ENCODE data around the gene TNS3. TPM values are rescaled to one million over a fixed set of nuclear protein-coding genes. Genes with fewer than 3 reads are reported as not detected.
A peak's percentile ranks its signal among the peaks of the same experiment; 100 is the strongest.

Gene TNS3
- total RNA-seq, 1 donor from 2014 or later: 89.8 TPM

DNA sequence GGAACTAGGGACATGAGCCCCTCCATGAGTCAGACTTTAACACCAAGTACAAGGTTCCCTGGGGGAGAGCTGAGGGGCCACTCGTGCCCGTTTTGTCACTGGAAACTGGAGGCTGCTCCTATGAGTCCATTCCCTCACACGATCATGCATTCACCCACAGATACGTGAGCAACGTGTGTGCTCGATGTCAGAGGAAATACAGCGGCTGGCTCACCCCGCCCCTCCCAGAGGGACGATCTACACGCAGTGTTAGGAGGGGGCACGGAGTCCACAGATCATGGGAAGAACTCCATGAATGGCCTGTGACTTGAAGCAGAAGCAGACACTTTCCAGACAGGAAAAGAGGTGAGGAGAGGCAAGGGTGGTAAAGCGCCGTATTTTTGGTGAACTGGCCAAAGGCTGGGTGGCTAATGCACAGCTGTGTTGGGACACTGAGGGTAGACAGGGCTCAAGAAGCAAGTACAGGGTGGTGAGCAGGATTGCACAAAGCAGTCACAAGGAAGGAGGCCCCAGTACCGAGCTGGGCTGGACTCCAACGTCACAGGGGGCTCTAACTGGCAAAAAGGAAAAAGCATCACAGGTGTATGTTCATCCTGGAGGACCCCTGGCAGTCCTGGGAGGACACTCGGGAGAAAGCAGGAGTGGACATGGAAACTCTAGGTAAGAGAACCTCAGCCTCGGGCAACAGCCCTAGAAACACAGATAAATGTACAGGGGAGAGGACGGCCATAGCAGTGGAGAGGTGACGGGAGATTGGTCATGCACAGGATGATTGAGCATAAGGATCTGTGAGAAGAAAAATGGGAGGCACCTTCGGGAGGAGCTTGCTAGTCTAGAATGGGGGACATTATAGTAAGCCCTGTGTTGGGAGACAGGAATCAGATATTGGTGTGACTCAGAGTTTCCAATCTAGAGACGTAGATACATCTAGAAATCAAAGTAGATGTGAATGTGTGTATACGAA lies 41.2 kb downstream of the TNS3 start:
- H3K27me3 ChIP-seq: no peaks in the 10 kb centered on the region
- no peak overlapping the region for H3K4me3 ChIP-seq
- TF ChIP-seq, protein P1, sequence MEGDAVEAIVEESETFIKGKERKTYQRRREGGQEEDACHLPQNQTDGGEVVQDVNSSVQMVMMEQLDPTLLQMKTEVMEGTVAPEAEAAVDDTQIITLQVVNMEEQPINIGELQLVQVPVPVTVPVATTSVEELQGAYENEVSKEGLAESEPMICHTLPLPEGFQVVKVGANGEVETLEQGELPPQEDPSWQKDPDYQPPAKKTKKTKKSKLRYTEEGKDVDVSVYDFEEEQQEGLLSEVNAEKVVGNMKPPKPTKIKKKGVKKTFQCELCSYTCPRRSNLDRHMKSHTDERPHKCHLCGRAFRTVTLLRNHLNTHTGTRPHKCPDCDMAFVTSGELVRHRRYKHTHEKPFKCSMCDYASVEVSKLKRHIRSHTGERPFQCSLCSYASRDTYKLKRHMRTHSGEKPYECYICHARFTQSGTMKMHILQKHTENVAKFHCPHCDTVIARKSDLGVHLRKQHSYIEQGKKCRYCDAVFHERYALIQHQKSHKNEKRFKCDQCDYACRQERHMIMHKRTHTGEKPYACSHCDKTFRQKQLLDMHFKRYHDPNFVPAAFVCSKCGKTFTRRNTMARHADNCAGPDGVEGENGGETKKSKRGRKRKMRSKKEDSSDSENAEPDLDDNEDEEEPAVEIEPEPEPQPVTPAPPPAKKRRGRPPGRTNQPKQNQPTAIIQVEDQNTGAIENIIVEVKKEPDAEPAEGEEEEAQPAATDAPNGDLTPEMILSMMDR (IDR thresholded peaks at IDR 0.05): no peak
- DNase-seq (ENCODE audit: low spot score in 2 of 2): no peak
- intact Hi-C loops (cut with DNase I): no loop called here
- H3K9me3 ChIP-seq: no peaks in the 10 kb centered on the region
- no peak overlapping the region for H3K27ac ChIP-seq
- H3K4me1 ChIP-seq: peaks cover 2 to 17% of the 10 kb centered on the region in 2 donors
- no peaks in the 10 kb centered on the region for H3K36me3 ChIP-seq

DNA sequence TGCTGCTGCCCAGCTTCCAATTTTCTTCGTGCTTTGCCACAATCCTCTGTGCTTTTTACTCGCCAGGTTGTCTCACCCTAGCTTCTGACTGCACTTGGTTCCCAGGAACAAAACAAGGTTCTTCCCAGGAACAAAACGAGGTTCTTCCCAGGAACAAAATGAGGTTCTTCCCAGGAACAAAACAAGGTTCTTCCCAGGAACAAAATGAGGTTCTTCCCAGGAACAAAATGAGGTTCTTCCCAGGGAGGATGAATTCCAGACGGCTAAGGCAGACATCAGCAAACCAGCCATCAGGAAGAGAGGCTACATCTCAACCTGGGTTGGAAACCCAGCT lies 41.9 kb downstream of the TNS3 start:
- Histone ChIP-seq H3K27me3 (no peaks in the 10 kb centered on the region), H3K36me3 (no peaks in the 10 kb centered on the region), H3K4me1 (peaks cover 2 to 17% of the 10 kb centered on the region in 2 donors), H3K27ac (no peak overlapping the region), H3K4me3 (no peak overlapping the region), H3K9me3 (no peaks in the 10 kb centered on the region)
- intact Hi-C loops (cut with DNase I): no loop called here
- TF ChIP-seq, protein P1 (IDR thresholded peaks at IDR 0.05): no peak
- DNase-seq (ENCODE audit: low spot score in 2 of 2): no peak

- intact Hi-C loops (cut with DNase I): loop anchor here (5.0 kb wide), 1 partner anchor 43 kb away; the partner anchor contains the start of gene TNS3
- TF ChIP-seq, protein P1 (IDR thresholded peaks at IDR 0.05): no peak
- Histone ChIP-seq H3K27ac (no peak overlapping the region), H3K36me3 (no peaks in the 10 kb centered on the region), H3K4me1 (peaks cover 2 to 17% of the 10 kb centered on the region in 2 donors), H3K9me3 (no peaks in the 10 kb centered on the region), H3K27me3 (no peaks in the 10 kb centered on the region), H3K4me3 (no peak overlapping the region)
- no peak for DNase-seq (ENCODE audit: low spot score in 2 of 2)
Observed at GRCh38 chr7:47539398-47540052, 42.4 kb downstream of the TNS3 start.

GRCh38 chr7:47538846-47539311 lies 43.0 kb downstream of the TNS3 start:
- DNase-seq (ENCODE audit: low spot score in 2 of 2): no peak
- H3K27ac ChIP-seq: no peak overlapping the region
- H3K27me3 ChIP-seq: no peaks in the 10 kb centered on the region
- H3K4me3 ChIP-seq: no peak overlapping the region
- intact Hi-C loops (cut with DNase I): loop anchor here (5.0 kb wide), 1 partner anchor 43 kb away; the partner anchor contains the start of gene TNS3
- no peaks in the 10 kb centered on the region for H3K36me3 ChIP-seq
- peaks cover 2 to 17% of the 10 kb centered on the region in 2 donors for H3K4me1 ChIP-seq
- no peaks in the 10 kb centered on the region for H3K9me3 ChIP-seq
- TF ChIP-seq, protein P1 (IDR thresholded peaks at IDR 0.05): no peak

DNA sequence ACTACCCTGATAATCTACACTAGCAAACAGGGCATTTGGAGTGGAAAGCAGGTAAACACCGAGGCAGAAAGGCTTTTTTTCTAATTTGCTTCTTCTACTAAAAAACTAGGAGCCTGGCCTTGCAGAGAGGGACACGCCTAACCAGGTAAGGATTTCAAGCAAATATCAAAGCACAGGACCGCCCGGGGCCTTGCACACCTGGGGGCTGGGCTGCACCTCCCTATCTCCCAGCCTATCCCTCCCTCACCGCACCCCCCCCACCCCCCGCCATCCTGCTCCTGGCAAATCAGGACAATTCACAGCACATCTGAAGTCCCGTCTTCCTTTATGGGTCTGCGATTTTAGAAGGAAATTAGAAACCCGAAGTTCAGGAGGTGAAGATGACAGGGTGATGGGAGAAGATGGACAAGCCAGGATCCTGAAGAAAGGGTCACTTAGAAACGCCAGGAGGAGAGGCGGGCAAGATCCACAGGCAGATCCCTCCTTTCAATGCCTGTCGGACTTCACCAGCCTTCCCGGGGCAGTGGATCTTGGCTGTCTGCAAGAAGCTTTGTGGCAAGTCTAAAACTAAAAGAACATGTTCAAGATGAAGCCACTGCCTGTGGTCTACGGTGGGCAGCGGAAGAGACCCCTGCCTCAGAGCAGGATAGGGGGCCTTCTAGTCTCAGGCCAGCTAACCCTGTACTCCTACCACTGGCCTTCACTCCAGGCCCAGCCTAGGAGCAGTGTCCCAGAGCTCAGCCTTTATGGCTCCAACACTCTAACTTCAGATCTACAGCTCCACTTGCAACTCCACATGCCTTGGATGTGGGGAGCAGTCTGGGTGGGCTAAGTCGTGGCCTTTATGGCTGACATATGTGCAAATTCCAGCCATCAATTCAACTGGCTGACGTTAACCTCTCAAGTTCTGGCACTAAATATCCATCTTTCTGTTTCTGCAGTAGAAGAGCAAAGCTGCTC lies 43.9 kb downstream of the TNS3 start:
- Histone ChIP-seq H3K27me3 (no peaks in the 10 kb centered on the region), H3K9me3 (no peaks in the 10 kb centered on the region), H3K4me3 (peak overlapping the region; percentile 68 to 69), H3K4me1 (peaks cover 2 to 17% of the 10 kb centered on the region in 2 donors), H3K36me3 (no peaks in the 10 kb centered on the region), H3K27ac (peak overlapping the region in 1 of 2 donors; percentile 19)
- no peak for DNase-seq (ENCODE audit: low spot score in 2 of 2)
- intact Hi-C loops (cut with DNase I): loop anchor here (5.0 kb wide), 1 partner anchor 44 kb away; the partner anchor contains the start of gene TNS3
- TF ChIP-seq, protein P1 (IDR thresholded peaks at IDR 0.05): no peak

Measured in ascending aorta (tissue), 2 donors.